Inflammatory macrophage treated with lipopolysaccharide for 1 hour (primary cell): ENCODE results near the gene RINL.
"Not testable (repeated sequence)": the region's sequence is repeated elsewhere in the genome, so short reads cannot be mapped to it uniquely, and the experiment has no call there.

ENCODE experiments used
- DNase-seq, 2 donors: peaks; one replicate each; pipeline ENCODE4 v3.0.0-alpha.2; 2020 to 2022

Gene RINL

GRCh38 chr19:38904581-38905539, 26.8 kb upstream of the RINL start:
- DNase-seq, result peak; percentile 76 to 82

GRCh38 chr19:38901683-38902082, 23.6 kb upstream of the RINL start:
- no peak for DNase-seq

GRCh38 chr19:38900743-38901190, 22.7 kb upstream of the RINL start:
- peak; percentile 37 for DNase-seq

GRCh38 chr19:38900202-38900629, 22.1 kb upstream of the RINL start:
- DNase-seq, result peak; percentile 60 to 62

GRCh38 chr19:38899447-38900201, 21.5 kb upstream of the RINL start, which contains the start of the genes NFKBIB and SIRT2:
NFKBIB (plus strand) TSS chr19:38899969; CDS start chr19:38900033, 64 bp downstream.
SIRT2 (minus strand) TSS chr19:38899618; CDS start chr19:38899521, 97 bp downstream.
- DNase-seq, result peak; percentile 100

- peak in 1 of 2 donors; percentile 16 for DNase-seq
These were observed 20.8 kb upstream of the RINL start for GRCh38 chr19:38898788-38899446.

GRCh38 chr19:38894968-38895367, 16.9 kb upstream of the RINL start:
- no peak for DNase-seq

- no peak for DNase-seq
These were observed 15.3 kb upstream of the RINL start for GRCh38 chr19:38893341-38893771.

GRCh38 chr19:38892841-38893240, 14.8 kb upstream of the RINL start:
- no peak for DNase-seq

GRCh38 chr19:38891771-38892170, 13.7 kb upstream of the RINL start:
- DNase-seq, result no peak

- no peak for DNase-seq
These were observed 12.6 kb upstream of the RINL start for GRCh38 chr19:38890686-38891085.

GRCh38 chr19:38889803-38890202, 11.7 kb upstream of the RINL start:
- DNase-seq, result no peak

- DNase-seq, result no peak
These were observed 10.8 kb upstream of the RINL start for GRCh38 chr19:38888876-38889275.

- DNase-seq, result not testable (repeated sequence)
These were observed 6.6 kb upstream of the RINL start for GRCh38 chr19:38884691-38885090.

- no peak for DNase-seq
These were observed 5.2 kb upstream of the RINL start for GRCh38 chr19:38883286-38883685.

- DNase-seq, result no peak
These were observed 3.0 kb upstream of the RINL start for GRCh38 chr19:38880882-38881609.

- DNase-seq, result no peak
These were observed 2.2 kb upstream of the RINL start for GRCh38 chr19:38880076-38880881.

- no peak for DNase-seq
These were observed 1.3 kb upstream of the RINL start for GRCh38 chr19:38879400-38879751.

- DNase-seq, result no peak
These were observed 712 bp upstream of the RINL start for GRCh38 chr19:38878575-38879399.

GRCh38 chr19:38875656-38876395, 2.2 kb downstream of the RINL start:
- no peak for DNase-seq
